ENCODE measurements around the gene RASAL2. TPM values are rescaled to one million over a fixed set of nuclear protein-coding genes. Genes with fewer than 3 reads are reported as not detected.
A peak's percentile ranks its signal among the peaks of the same experiment; 100 is the strongest.

Gene RASAL2
- total and polyA plus RNA-seq, 11 donors = 6.2 to 112 (median 39.9) TPM

DNA sequence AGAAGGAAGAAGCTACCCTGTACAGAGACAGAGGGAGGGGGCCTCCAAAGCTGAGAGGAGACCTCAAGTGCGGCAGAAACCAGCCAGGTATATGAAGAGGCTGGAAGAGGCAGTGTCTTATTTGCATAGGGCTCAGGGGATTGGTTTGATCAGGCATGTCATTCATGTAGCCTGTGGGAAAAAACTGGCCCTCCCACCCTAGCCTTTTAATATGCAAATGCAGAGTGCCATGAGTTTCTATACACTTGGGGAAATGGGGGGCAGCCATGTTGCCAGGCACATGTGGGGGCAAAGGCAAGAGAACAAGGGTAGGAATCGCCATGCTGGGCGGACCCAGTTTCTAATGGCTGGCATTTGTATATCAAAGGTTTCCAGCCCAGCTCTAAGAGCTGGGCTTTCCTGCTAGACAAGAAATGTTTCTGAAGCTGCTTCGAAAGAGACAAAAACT is 172.7 kb downstream of the RASAL2 start:
- H3K27ac ChIP-seq = no peak overlapping the region
- no peak for DNase-seq
- intact Hi-C loops (cut with DNase I) = loop anchor here in 2 of 10 donors (2.0 to 10.0 kb wide), 2 partner anchors 162 to 172 kb away; partner anchors contain the start of gene RASAL2 (in 1 of the 2)
- H3K9me3 ChIP-seq = no peaks in the 10 kb centered on the region
- no peak for ATAC-seq
- WGBS, 4 donors = 84 to 95% (median 92%) methylated on average over 4 of the region's 4 CpGs
- H3K36me3 ChIP-seq = no peaks in the 10 kb centered on the region
- peaks cover 0 to 49% (median 28%) of the 10 kb centered on the region in 12 donors for H3K4me1 ChIP-seq
- H3K4me3 ChIP-seq = no peak overlapping the region
- H3K27me3 ChIP-seq = no peaks in the 10 kb centered on the region
- no peak for TF ChIP-seq POLR2A (IDR thresholded peaks at IDR 0.05)
- TF ChIP-seq, protein P1, sequence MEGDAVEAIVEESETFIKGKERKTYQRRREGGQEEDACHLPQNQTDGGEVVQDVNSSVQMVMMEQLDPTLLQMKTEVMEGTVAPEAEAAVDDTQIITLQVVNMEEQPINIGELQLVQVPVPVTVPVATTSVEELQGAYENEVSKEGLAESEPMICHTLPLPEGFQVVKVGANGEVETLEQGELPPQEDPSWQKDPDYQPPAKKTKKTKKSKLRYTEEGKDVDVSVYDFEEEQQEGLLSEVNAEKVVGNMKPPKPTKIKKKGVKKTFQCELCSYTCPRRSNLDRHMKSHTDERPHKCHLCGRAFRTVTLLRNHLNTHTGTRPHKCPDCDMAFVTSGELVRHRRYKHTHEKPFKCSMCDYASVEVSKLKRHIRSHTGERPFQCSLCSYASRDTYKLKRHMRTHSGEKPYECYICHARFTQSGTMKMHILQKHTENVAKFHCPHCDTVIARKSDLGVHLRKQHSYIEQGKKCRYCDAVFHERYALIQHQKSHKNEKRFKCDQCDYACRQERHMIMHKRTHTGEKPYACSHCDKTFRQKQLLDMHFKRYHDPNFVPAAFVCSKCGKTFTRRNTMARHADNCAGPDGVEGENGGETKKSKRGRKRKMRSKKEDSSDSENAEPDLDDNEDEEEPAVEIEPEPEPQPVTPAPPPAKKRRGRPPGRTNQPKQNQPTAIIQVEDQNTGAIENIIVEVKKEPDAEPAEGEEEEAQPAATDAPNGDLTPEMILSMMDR (IDR thresholded peaks at IDR 0.05) = no peak

DNA sequence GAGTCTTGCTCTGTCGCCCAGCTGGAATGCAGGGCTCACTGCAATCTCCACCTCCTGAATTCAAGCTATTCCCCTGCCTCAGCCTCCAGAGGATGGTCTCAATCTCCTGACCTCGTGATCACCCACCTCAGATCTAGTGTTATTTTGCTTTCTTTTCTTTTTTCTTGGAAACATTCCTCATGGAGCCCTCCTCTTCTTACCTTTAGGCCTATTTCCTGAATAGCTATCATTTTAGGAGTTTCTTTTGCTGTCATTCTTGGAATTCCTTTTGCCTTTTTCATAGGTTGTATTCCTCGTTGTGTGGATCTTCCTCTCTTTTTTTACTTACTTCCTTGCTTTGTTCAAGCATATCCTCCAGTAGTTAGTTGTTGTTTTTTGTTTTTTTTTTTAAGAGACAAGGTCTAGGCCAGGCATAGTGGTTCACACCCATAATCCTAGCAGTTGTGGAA is 173.8 kb downstream of the RASAL2 start:
- Histone ChIP-seq H3K4me1 (peaks cover 0 to 46% (median 27%) of the 10 kb centered on the region in 12 donors), H3K36me3 (no peaks in the 10 kb centered on the region), H3K27ac (peak overlapping the region in 4 of 12 donors; percentile 9 to 55 (median 29)), H3K27me3 (no peaks in the 10 kb centered on the region), H3K9me3 (no peaks in the 10 kb centered on the region), H3K4me3 (no peak overlapping the region)
- ATAC-seq = peak in 2 of 4 donors; percentile 62 to 75
- DNase-seq = no peak
- no peak for TF ChIP-seq POLR2A (IDR thresholded peaks at IDR 0.05)
- TF ChIP-seq, protein P1 (IDR thresholded peaks at IDR 0.05) = no peak
- 60 to 74% (median 63%) methylated on average over 3 of the region's 3 CpGs for WGBS, 4 donors
- intact Hi-C loops (cut with DNase I) = loop anchor here in 2 of 10 donors (2.0 to 10.0 kb wide), 2 partner anchors 163 to 173 kb away; partner anchors contain the start of gene RASAL2 (in 1 of the 2)

- Histone ChIP-seq H3K36me3 (no peaks in the 10 kb centered on the region), H3K27ac (peak overlapping the region in 2 of 12 donors; percentile 7 to 9), H3K9me3 (no peaks in the 10 kb centered on the region), H3K4me3 (no peak overlapping the region), H3K27me3 (no peaks in the 10 kb centered on the region), H3K4me1 (peaks cover 0 to 43% (median 21%) of the 10 kb centered on the region in 12 donors)
- no peak for TF ChIP-seq POLR2A (IDR thresholded peaks at IDR 0.05)
- TF ChIP-seq, protein P1 (IDR thresholded peaks at IDR 0.05) = no peak
- 81 to 94% (median 92%) methylated on average over 1 of the region's 1 CpG for WGBS, 4 donors
- no peak for DNase-seq
- no peak for ATAC-seq
- intact Hi-C loops (cut with DNase I) = no loop called here
Measured at GRCh38 chr1:178271471-178271870, 177.6 kb downstream of the RASAL2 start.

DNA sequence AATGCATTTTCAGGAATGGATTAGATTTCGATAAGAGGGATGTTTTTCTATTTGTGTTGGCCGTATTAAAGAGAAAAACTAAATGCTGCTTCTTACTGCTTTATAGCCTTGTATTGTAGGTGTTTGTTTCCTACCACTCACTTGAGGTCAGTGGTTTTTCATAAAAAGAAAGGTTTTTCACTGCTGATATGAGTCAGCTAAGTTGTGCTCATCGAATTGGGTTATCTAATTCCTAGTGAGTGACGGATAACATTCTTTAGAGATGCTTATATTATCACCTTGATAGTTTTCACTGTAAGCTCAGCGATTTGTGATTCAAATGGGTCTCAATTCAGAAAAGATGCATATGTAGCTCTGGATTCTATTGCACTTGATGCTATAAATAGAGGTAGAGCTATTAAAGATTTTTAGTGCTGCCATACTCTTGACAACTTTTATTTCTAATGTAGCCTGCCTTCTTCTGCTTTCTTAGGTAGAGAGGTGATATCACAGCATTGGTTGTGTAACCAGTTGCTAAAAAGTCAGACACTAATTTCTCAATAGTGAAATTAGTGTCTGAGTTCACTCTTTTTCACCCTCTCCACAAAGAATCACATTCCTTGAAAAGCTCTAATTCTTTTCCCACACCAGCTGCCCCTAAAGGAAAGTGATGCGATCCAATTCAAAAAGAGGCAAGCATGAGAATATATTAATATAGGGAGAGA is 180.0 kb downstream of the RASAL2 start:
- H3K27me3 ChIP-seq = no peaks in the 10 kb centered on the region
- H3K4me1 ChIP-seq = peaks cover 0 to 46% (median 20%) of the 10 kb centered on the region in 12 donors
- 79% methylated on average over 6 of the region's 6 CpGs for WGBS, 4 donors
- intact Hi-C loops (cut with DNase I) = no loop called here
- H3K4me3 ChIP-seq = no peak overlapping the region
- H3K27ac ChIP-seq = no peak overlapping the region
- peaks cover 0 to 7% (median 0%) of the 10 kb centered on the region in 12 donors for H3K9me3 ChIP-seq
- DNase-seq = no peak
- TF ChIP-seq, protein P1 (IDR thresholded peaks at IDR 0.05) = no peak
- no peak for TF ChIP-seq POLR2A (IDR thresholded peaks at IDR 0.05)
- H3K36me3 ChIP-seq = no peaks in the 10 kb centered on the region
- ATAC-seq = no peak
